NT2/D1 (cell line): Measurements from ENCODE around the gene FARS2.

Source experiments
- SUZ12 ChIP-seq: IDR thresholded peaks from 2 replicates; pipeline ENCODE4 v1.6.1; 2011; ENCODE audit not compliant: insufficient read length, insufficient read depth; ENCODE audit errors: extremely low read depth
- YY1 ChIP-seq: IDR thresholded peaks from 2 replicates; pipeline ENCODE4 v1.6.1; 2011; ENCODE audit not compliant: insufficient read length, insufficient read depth
- ZNF274 ChIP-seq: IDR thresholded peaks from 2 replicates; pipeline ENCODE4 v1.6.1; 2011; ENCODE audit warnings: mild to moderate bottlenecking, low read depth, low read length

DNA sequence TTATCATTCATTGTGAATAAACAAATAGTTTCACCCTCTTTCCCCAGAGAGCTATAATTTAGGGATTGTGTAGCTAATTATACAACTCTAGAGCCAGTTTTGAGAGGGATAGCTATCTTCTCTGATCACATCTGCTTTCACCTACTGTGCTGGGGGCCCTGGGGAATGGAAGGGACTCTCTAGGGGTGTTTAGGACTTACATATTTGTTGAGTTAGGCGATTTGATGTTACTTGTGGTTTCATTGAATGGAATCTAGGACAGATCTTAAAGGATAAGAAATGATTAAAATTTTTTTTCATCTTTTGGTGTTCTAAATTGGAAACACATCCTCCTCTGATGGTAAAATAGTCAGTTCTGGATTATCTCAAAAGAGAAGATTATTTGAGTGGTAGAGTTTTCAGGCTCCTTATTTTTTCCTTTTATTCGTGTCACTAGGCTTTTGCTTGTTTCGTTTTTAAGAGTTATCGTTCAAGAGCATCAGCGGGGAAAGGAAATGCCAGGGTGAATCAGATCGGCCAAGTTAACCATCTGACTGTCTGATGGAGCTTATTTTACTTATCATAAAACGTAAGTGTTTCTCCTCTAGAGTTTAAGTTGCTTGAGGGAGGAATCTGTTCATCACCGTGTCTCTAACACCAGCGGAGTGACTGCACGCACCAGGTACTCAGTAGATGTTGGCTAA, 236.7 kb downstream of the FARS2 start:
- no peak for TF ChIP-seq YY1
- TF ChIP-seq ZNF274 = no peak
- no peak for TF ChIP-seq SUZ12
